Mammary epithelial cell (primary cell): ENCODE data around the gene ATP8B3.

ENCODE experiments used
- CTCF ChIP-seq, 2 donors: IDR thresholded peaks in 1 of 2; conservative IDR thresholded peaks in 1 of 2; 2 replicates each; pipeline ENCODE4 v1.5.1; 2011 to 2012; ENCODE audit warnings: inconsistent platforms in 2 of 2, low read length in 2 of 2, mild to moderate bottlenecking in 2 of 2, control low read depth in 1 of 2, low read depth in 1 of 2; ENCODE audit not compliant: insufficient read depth in 1 of 2; ENCODE audit errors: extremely low read depth in 1 of 2
- EZH2 ChIP-seq: IDR thresholded peaks from 2 replicates; pipeline ENCODE4 v1.6.1; 2012; ENCODE audit warnings: low read length, inconsistent platforms, borderline replicate concordance

GRCh38 chr19:1856698-1857603, 44.9 kb upstream of the ATP8B3 start:
- TF ChIP-seq EZH2 (no peak), CTCF (conservative IDR thresholded peaks at IDR 0.05 in 1 of 2, IDR thresholded peaks at IDR 0.05 in 1 of 2; ENCODE audit: extremely low read depth in 1 of 2, insufficient read depth in 1 of 2, low read depth in 1 of 2, low read length in 2 of 2) (no peak)
